Measurements from ENCODE around the gene RNF133.

DNA sequence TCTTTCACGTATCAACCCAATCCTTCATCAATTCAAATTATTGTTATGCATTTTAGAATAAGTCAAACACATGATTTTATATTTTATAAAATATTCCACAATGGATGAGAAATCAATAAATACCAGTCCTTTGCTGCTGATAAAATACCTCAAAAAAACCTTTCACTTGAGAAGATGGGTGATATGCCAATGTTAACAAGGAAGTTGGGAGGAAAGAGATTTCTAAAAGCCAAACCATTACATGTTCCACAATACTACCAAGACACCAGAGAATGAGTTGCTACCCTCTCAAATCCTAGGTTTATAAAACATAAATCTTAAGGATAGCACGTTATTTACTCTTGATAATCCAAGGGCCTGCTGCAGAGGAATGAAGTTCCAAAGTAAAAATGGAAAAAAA lies 14.4 kb downstream of the RNF133 start:
- no peak for TF ChIP-seq CTCF (IDR thresholded peaks at IDR 0.05 in 2 of 3, conservative IDR thresholded peaks at IDR 0.05 in 1 of 3; ENCODE audit: borderline replicate concordance in 1 of 3, insufficient read depth in 1 of 3, low read depth in 2 of 3, low read length in 2 of 3)
- no peak for TF ChIP-seq RAD21 (IDR thresholded peaks at IDR 0.05; ENCODE audit: low read depth)
- TF ChIP-seq ZNF274 (IDR thresholded peaks at IDR 0.05; ENCODE audit: low read depth, low read length), result no peak
- TF ChIP-seq JUND (IDR thresholded peaks at IDR 0.05), result no peak
- TF ChIP-seq ELF1 (IDR thresholded peaks at IDR 0.05; ENCODE audit: borderline replicate concordance, low read depth), result no peak
- TF ChIP-seq POLR2A (IDR thresholded peaks at IDR 0.05; ENCODE audit: borderline replicate concordance, extremely low read depth, insufficient read depth, insufficient read length), result no peak

All from HCT116 (cell line).